Spinal cord (tissue), 10 donors: ENCODE results near the gene CD300LB. TPM values are rescaled to one million over a fixed set of nuclear protein-coding genes. Genes with fewer than 3 reads are reported as not detected.

Experiments
- DNase-seq, 6 donors: peaks; one replicate each; pipeline versions ENCODE4 v3.0.0 to v3.0.0-alpha.2; 2013 to 2015; ENCODE audit warnings: low spot score in 6 of 6, low read depth in 4 of 6
- H3K27ac ChIP-seq: one replicate; pipeline ENCODE4 v1.5.1; 2013; ENCODE audit warnings: low read depth, low read length, control low read depth
- H3K27me3 ChIP-seq: one replicate; pipeline ENCODE4 v1.6.1; 2013; ENCODE audit warnings: low read length; ENCODE audit not compliant: control insufficient read depth, insufficient read depth
- H3K36me3 ChIP-seq: one replicate; pipeline ENCODE4 v1.6.1; 2013; ENCODE audit warnings: low read length; ENCODE audit not compliant: control insufficient read depth, insufficient read depth
- H3K4me1 ChIP-seq: one replicate; pipeline ENCODE4 v1.6.1; 2013; ENCODE audit warnings: low read length; ENCODE audit not compliant: control insufficient read depth, insufficient read depth
- H3K4me3 ChIP-seq: one replicate; pipeline ENCODE4 v1.5.1; 2013; ENCODE audit warnings: low read depth, low read length, control low read depth
- H3K9me3 ChIP-seq: one replicate; pipeline ENCODE4 v1.6.1; 2013; ENCODE audit warnings: low read length; ENCODE audit not compliant: control insufficient read depth, insufficient read depth
- WGBS: methylation state at CpG from one replicate; pipeline ENCODE4 v1.1.5; 2013; ENCODE audit warnings: missing lambda C conversion rate; ENCODE audit not compliant: insufficient coverage; 5-methylcytosine and 5-hydroxymethylcytosine counted together
- polyA plus RNA-seq, 2 donors: library from polyadenylated mRNA; unstranded; fragments of 120-200 nt; gene quantifications; one replicate each; pipeline ENCODE4 v1.2.1, GENCODE V29; 2013; ENCODE audit not compliant: insufficient read length in 2 of 2
- total RNA-seq, 2 donors: library from RNA; depleted of rRNA in 1 of 2; stranded (reverse); fragments of 120-200 nt in 1 of 2; fragments of >200 nt in 1 of 2; gene quantifications; one replicate each; pipeline versions ENCODE4 v1.2.3 to v1.2.4, GENCODE V29; 2013 to 2014
- donor health status: healthy.

CD300LB gene
- total and polyA plus RNA-seq, 4 donors, result 0.14 to 0.30 TPM; not detected in 2

- WGBS, result 86% methylated on average over 12 of the region's 15 CpGs
- no peak overlapping the region for H3K4me3 ChIP-seq
- H3K9me3 ChIP-seq, result no peaks in the 10 kb centered on the region
- H3K27ac ChIP-seq, result no peak overlapping the region
- DNase-seq, result no peak
- no peaks in the 10 kb centered on the region for H3K27me3 ChIP-seq
- peaks cover 14% of the 10 kb centered on the region for H3K4me1 ChIP-seq
- H3K36me3 ChIP-seq, result no peaks in the 10 kb centered on the region
These were observed 19.3 kb upstream of the CD300LB start for GRCh38 chr17:74550602-74551001.

- no peaks in the 10 kb centered on the region for H3K36me3 ChIP-seq
- H3K27me3 ChIP-seq, result no peaks in the 10 kb centered on the region
- H3K9me3 ChIP-seq, result no peaks in the 10 kb centered on the region
- WGBS, result 84% methylated on average over 7 of the region's 7 CpGs
- peaks cover 16% of the 10 kb centered on the region for H3K4me1 ChIP-seq
- H3K27ac ChIP-seq, result no peak overlapping the region
- DNase-seq, result no peak
- H3K4me3 ChIP-seq, result no peak overlapping the region
These were observed 18.1 kb upstream of the CD300LB start for GRCh38 chr17:74549343-74549742.

DNA sequence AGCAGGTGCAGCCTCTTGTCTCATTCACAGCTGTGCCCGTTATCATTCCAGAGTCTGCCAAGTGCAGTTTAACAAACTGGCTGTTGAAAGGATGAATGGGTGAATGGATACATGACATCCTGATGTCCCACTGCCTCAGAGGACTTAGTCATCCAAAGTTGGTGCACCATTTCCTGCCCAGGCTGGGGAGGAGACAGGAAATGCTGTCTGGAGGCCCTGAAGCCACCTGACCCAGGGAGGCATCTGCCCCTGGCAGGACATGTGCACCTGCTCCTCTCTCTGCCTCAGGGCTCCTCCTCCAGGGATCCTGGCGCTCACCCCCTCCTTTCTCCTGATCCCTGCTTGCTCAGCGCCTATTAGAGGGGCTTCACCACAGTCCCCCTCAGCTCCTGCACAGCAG lies 16.5 kb upstream of the CD300LB start:
- 70% methylated on average over 3 of the region's 3 CpGs for WGBS
- H3K27me3 ChIP-seq, result no peaks in the 10 kb centered on the region

GRCh38 chr17:74547264-74547663 lies 16.0 kb upstream of the CD300LB start:
- no peak for DNase-seq
- Histone ChIP-seq H3K27me3 (no peaks in the 10 kb centered on the region), H3K4me1 (peaks cover 13% of the 10 kb centered on the region), H3K9me3 (no peaks in the 10 kb centered on the region), H3K4me3 (no peak overlapping the region), H3K36me3 (no peaks in the 10 kb centered on the region), H3K27ac (no peak overlapping the region)
- 89% methylated on average over 7 of the region's 7 CpGs for WGBS

More for the DNA sequence above, 16.5 kb upstream of the CD300LB start:
- Histone ChIP-seq H3K4me1 (peaks cover 16% of the 10 kb centered on the region), H3K4me3 (no peak overlapping the region), H3K36me3 (no peaks in the 10 kb centered on the region), H3K27ac (no peak overlapping the region), H3K9me3 (no peaks in the 10 kb centered on the region)
- DNase-seq, result peak in 1 of 6 donors; percentile 4

DNA sequence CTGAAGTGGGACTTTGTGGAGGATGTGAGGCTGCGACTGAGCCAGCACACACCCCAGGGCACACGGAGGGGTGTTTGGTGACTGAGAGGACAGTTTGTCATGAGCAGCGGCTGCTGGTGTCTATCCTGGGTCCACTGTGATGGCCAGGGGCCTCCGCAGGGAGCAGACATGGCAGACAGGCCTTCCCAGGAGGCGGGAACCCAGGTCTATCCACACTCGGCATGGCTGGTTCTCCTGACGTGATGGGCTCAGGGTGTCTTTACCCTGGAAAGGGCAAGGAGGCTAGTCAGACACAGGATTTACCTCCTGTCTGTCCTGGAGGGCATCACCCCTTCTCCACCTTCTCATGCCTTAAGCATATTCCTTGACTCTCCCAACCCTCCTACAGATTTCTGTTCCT lies 15.3 kb upstream of the CD300LB start:
- no peak for DNase-seq
- Histone ChIP-seq H3K4me1 (peaks cover 6% of the 10 kb centered on the region), H3K9me3 (no peaks in the 10 kb centered on the region), H3K36me3 (no peaks in the 10 kb centered on the region), H3K27ac (no peak overlapping the region), H3K4me3 (no peak overlapping the region), H3K27me3 (no peaks in the 10 kb centered on the region)
- WGBS, result 93% methylated on average over 7 of the region's 7 CpGs

GRCh38 chr17:74545843-74546230 lies 14.6 kb upstream of the CD300LB start, which contains the start of gene CD300C:
TSS of gene CD300C (minus strand) at chr17:74546115. CDS start at chr17:74545782, 333 bp downstream.
- Histone ChIP-seq H3K36me3 (no peaks in the 10 kb centered on the region), H3K4me1 (peaks cover 3% of the 10 kb centered on the region), H3K27ac (no peak within 1 kb of the TSS), H3K4me3 (no peak within 1 kb of the TSS), H3K9me3 (no peaks in the 10 kb centered on the region), H3K27me3 (no peaks in the 10 kb centered on the region)
- 68% methylated on average over 5 of the region's 5 CpGs for WGBS
- DNase-seq, result no peak

DNA sequence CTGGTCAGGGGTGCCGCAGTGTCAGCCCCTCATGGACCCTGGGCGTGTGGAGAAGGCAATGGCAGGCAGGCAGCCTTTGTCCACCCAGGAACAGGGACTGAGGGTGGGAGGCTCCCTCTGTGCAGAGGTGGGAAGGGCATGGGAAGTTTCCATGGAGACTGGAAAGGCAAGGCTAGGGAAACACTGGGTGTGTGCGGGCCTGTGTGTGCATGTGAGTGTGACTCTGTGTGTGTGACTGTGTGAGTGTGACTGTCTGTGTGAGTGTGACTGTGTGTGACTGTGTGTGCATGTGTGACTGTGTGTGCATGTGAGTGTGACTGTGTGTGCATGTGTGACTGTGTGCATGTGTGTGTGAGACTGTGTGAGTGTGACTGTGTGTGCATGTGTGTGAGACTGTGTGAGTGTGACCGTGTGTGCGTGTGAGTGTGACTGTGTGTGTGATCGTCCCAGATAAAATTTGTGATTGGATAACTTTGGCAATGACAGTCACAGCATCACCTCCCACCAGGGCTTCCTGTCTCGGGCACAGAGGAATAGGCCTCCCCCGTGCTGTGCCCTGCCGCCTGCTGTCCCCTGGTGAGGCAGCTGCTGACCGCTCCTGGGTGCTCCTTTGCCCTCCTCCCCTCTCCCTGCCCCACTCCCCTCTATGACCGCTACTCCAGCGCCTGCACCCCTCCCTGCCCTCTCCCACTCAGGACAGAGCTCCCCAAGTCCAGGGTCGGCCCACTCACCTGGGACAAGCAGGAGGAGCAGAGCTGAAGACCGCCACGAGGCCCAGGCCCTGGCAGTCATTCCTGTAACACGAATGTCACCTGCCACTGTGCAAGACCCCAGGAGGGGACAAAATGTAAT lies 13.9 kb upstream of the CD300LB start:
- no peaks in the 10 kb centered on the region for H3K36me3 ChIP-seq
- peak in 1 of 6 donors; percentile 24 for DNase-seq
- no peak overlapping the region for H3K27ac ChIP-seq
- no peaks in the 10 kb centered on the region for H3K9me3 ChIP-seq
- WGBS, result 73% methylated on average over 12 of the region's 16 CpGs
- peaks cover 3% of the 10 kb centered on the region for H3K4me1 ChIP-seq
- no peaks in the 10 kb centered on the region for H3K27me3 ChIP-seq
- H3K4me3 ChIP-seq, result no peak overlapping the region

DNA sequence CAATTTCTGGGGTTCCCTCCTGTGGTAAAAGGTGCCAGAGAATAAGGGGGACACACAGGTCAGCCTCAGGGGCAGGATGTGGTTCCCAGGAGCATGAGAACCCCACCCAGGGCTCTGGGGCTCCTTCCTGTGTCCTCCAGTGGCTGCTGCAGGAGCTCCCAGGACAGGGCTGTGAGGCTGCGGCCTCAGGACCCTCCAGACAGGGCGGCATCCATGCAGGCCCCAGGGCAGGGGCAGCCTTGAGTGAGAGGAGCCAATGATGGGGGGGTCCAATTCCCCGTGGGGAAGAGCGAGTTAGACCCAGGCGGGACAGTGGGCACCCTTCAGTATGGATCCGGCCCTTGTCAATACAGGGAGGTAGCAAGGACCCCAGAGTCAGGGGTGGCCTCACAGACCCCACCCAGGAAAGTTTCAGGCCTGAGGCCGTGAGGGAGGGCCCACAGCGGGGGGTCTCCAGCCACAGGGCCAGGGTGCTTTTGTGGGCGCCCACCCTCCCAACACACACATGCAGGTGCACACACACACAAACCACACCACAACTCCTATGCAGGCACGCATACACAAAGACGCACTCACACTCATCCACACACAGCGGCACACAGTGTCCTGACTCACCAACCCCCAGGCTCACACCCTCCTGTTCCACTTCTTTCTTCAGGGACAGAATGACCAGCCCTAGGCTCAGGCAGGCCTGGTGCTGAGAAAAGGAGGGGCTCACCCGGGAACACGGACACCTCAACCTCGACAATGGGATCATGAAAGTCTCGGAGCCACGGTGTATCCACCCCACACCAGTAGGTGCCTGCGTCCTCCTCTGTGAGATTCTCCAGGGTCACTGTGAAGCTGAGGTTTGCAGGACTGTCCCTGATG lies 12.9 kb upstream of the CD300LB start:
- Histone ChIP-seq H3K27ac (no peak overlapping the region), H3K27me3 (no peaks in the 10 kb centered on the region), H3K36me3 (no peaks in the 10 kb centered on the region), H3K4me3 (no peak overlapping the region), H3K9me3 (no peaks in the 10 kb centered on the region), H3K4me1 (peaks cover 3% of the 10 kb centered on the region)
- DNase-seq, result no peak
- WGBS, result 93% methylated on average over 15 of the region's 18 CpGs

GRCh38 chr17:74543406-74543805 lies 12.1 kb upstream of the CD300LB start:
- no peak for DNase-seq
- WGBS, result 83% methylated on average over 13 of the region's 14 CpGs

More at GRCh38 chr17:74543406-74543805, 12.1 kb upstream of the CD300LB start:
- no peaks in the 10 kb centered on the region for H3K27me3 ChIP-seq
- H3K4me1 ChIP-seq, result peaks cover 3% of the 10 kb centered on the region
- H3K9me3 ChIP-seq, result no peaks in the 10 kb centered on the region
- no peak overlapping the region for H3K4me3 ChIP-seq
- H3K27ac ChIP-seq, result no peak overlapping the region
- no peaks in the 10 kb centered on the region for H3K36me3 ChIP-seq
